ENCODE data around the gene SLC9A3. TPM values are rescaled to one million over a fixed set of nuclear protein-coding genes. Genes with fewer than 3 reads are reported as not detected.

The SLC9A3 gene
- total RNA-seq, 1 donor from 2014 or later, result 1.3 TPM

DNA sequence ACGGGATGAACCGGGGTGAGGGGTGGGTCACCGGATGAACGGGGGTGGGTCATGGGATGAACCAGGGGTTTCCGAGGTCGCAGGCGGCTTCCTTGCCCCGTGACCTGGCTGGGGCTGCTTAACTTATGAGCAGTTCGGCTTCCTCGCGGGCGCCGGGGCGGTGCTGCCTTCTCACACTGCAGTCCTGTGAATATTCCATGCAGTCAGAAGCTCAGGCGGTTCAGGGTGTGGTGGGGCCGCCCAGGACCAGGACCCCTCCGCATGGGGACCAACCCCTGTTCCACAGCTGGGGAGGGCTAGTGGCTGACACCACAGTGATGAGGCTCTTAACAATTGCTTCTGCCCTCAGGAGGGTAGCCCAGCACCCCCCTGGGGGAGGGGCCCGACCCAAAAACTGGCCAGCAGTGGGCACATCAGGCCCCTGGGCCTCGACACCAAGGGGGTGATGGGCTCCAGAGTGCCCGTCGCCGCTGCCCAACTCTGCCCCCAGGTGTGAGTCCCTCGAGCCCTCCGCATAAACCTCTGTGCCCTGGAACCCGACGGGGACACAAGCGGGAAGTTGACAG is 30.9 kb upstream of the SLC9A3 start:
- intact Hi-C loops (cut with micrococcal nuclease), result no loop called here

GRCh38 chr5:554284-554988 is 30.2 kb upstream of the SLC9A3 start:
- intact Hi-C loops (cut with micrococcal nuclease), result no loop called here

DNA sequence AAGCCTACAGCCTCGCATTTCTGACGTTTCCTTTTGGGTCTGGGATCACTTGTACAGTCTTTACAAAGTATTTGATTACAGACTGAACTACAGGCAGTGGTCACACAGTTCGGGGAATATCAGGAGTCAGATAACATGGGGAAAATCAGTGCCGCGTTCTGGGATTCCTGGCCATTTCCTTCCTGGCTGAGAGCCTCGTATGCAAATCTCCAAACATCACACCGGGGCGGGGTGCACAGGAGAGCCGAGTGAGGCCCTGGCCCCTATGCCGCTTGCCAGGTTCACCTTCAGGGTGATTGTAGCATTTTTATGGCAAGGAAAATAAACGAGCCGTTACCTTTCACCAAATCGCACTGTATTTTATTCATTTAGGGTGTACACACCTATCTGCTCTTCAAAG is 29.6 kb upstream of the SLC9A3 start:
- intact Hi-C loops (cut with micrococcal nuclease), result no loop called here

DNA sequence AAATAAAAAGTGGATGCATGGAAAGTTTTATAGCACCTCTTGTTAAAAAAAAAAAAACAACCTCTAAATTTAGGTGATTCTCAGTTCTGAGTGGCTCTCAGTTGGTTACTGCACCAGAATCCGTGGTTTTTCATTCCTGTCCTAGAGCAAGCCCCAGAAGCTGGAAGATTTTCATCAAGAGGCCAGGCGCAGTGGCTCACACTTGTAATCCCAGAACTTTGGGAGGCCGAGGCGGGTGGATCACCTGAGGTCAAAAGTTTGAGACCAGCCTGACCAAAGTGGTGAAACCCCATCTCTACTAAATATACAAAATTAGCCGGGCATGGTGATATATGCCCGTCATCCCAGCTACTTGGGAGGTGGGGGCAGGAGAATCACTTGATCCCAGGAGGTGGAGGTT is 27.2 kb upstream of the SLC9A3 start:
- intact Hi-C loops (cut with micrococcal nuclease), result no loop called here

- intact Hi-C loops (cut with micrococcal nuclease), result no loop called here
Measured at GRCh38 chr5:549229-549628, 25.0 kb upstream of the SLC9A3 start.

- intact Hi-C loops (cut with micrococcal nuclease), result no loop called here
Measured at GRCh38 chr5:548256-548655, 24.0 kb upstream of the SLC9A3 start.

DNA sequence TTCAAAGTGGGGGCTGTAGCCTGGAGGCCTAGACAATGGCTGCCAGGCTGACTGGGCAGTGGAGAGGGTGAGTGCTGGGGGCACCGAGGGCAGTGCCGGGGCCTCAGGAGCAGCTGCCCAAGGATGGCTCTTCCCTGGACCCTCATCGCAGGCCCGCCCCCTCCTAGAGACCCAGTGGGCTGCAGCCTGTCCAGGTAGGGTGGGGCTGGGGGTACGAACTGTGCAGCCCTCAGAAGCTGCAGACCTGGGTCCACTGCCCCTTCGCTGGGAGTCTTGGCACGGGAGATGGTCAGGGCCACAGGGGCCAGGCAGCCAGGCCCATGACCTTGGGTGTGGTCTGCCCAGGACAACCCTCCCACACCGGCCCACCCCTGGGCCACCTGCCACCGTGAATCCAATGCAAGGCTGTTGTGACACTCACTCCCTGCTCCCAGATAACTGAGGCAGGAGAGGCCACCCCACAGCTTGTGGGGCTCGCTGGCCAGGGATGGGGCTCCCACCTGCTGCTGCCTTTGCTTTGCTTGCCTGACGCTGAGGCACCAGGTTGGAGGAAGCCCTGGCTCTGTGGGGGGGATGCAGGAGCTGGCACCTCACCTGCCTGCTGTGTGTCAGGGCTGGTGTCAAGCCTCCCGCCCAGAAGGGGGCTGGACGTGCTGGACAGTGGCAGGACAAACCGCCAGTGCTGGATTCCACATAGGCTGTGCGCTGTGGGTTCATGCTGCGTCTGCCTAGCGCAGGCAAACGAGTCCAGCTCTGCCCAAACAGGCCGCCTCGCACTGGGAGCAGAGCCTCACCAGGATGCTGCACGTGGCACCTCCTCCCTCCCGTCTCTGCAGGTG is 23.1 kb upstream of the SLC9A3 start:
- intact Hi-C loops (cut with micrococcal nuclease), result no loop called here

DNA sequence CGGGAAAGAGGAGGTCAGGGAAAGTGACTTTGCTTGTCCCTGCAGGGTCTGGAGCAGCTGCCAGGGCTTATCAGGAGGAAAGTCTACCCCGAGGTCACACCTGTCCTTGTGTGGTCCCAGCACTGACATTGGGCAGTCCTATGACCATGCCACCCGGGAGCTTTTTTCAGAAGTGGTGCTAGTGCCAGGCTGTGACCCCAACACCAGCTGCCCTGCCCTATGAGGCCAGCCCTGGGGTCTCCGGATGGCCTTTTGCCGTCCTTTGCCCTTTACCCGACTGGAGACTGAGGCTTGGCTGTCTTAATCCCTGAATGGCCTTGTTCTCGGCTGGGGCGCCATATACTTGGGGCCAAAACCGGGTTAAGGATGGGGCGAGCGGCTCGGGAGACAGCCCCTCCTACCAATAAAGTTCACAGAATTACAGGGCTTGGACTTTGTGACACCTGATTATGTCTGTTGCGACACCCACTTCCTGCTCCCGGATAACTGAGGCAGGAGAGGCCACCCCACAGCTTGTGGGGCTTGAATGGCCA is 22.2 kb upstream of the SLC9A3 start:
- intact Hi-C loops (cut with micrococcal nuclease), result no loop called here

- intact Hi-C loops (cut with micrococcal nuclease), result no loop called here
Measured at GRCh38 chr5:545641-546375, 21.6 kb upstream of the SLC9A3 start.

GRCh38 chr5:544675-545355 is 20.6 kb upstream of the SLC9A3 start:
- intact Hi-C loops (cut with micrococcal nuclease), result loop anchor here (5.0 kb wide), 2 partner anchors 67 to 93 kb away; partner anchors contain the start of gene CEP72

DNA sequence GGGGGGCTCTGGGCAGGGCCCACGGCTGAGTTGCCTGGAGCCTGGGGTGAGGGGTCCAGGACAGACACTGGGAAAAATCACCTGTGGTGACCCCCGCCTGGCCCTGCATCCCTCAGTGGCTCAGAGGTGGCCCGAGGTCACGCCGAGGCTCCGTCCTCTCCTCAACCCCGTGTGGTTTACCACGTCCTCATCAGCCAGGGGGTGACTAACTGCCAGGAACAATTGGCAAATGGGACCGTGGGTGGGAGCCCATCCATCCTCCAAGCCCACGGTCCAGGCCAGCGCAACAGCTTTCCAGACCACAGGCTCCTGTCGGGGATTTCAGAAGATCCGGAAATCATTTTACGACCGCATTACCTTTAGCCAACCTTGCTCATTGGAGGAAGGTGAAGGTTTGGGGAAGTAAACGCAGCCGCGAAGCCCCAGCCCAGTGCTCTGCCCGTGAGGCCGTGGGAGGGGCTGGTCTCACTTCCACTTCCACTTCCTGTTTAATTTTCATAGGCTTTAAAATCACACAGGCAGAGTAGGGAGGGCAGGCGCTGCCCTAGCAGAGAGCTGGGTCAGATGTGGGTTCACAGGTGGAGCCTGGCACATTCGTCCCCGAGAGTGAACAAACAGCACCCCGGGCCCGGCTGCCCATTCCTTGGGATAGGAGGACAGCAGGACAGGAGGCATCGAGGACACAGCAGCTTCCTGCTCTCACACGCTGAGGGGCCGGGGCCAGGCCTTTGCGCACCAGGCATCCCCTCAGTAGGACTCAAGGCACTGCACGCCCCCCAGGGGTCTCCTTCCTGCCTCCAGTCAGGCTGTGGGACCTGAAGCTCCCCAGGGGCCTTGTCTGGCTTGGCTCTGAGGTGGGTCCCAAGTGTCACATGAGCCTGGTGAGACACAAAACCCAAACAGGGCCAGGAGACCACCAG is 19.8 kb upstream of the SLC9A3 start:
- intact Hi-C loops (cut with micrococcal nuclease), result loop anchor here (5.0 kb wide), 2 partner anchors 68 to 92 kb away; partner anchors contain the start of gene CEP72

DNA sequence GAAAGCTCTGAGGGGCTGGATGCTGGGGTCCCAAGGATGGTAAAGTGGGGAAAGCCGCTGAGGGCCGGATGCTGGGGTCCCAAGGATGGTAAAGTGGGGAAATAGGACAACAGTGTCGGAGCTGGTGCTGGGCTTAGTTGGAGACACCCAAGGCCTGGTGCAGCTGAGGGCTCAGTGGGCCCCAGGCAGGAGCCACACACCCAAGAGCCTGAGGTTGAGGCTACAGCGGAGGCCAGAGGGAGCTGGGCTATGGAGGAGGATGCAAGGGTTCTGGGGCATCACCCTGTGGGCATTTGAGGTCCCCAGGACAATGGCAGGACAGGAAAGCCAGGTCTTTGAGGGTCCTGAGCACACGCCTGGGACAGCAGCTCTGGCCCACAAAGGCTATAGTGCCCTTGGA is 19.1 kb upstream of the SLC9A3 start:
- intact Hi-C loops (cut with micrococcal nuclease), result loop anchor here (5.0 kb wide), 2 partner anchors 69 to 91 kb away; partner anchors contain the start of gene CEP72

GRCh38 chr5:542319-543311 is 18.4 kb upstream of the SLC9A3 start:
- intact Hi-C loops (cut with micrococcal nuclease), result loop anchor here (5.0 kb wide), 2 partner anchors 70 to 90 kb away; partner anchors contain the start of gene CEP72

DNA sequence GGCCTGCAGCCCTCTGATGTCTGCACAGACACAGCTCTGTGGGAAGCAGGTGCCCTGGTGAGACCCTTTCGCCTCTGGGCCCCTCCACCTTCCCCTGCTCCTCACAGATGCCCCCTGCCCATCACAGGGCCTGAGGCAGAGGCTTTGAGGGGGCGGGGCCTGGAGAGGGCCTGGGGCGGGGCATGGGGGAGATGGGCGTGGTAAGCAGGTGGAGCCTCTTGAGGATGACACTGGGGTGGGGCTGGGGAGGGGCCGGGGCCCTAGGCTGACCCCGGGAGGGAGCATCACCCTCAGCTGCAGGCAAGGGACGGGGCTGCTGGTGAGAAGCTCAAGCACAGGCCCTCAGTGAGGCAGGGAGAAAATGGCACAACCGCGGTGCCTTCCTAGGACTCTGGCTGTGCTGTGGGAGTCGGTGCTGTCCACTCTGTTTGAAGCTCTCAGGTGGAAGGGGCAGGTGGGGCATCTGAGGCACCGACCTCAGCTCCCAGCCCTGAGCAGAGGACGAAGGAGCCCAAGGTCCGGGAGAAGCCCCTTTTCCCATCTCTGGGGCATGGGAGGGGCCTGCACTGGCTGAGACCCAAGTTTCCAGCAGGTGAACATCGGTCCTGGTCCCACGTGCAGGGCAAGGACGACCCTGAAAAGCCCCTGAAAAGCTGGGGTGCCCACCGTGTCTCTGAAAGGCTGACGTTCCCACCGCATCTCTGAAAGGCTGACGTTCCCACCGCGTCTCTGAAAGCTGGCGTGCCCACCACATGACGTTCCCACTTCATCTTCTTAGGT is 17.5 kb upstream of the SLC9A3 start:
- intact Hi-C loops (cut with micrococcal nuclease), result loop anchor here (5.0 kb wide), 2 partner anchors 71 to 89 kb away; partner anchors contain the start of gene CEP72

DNA sequence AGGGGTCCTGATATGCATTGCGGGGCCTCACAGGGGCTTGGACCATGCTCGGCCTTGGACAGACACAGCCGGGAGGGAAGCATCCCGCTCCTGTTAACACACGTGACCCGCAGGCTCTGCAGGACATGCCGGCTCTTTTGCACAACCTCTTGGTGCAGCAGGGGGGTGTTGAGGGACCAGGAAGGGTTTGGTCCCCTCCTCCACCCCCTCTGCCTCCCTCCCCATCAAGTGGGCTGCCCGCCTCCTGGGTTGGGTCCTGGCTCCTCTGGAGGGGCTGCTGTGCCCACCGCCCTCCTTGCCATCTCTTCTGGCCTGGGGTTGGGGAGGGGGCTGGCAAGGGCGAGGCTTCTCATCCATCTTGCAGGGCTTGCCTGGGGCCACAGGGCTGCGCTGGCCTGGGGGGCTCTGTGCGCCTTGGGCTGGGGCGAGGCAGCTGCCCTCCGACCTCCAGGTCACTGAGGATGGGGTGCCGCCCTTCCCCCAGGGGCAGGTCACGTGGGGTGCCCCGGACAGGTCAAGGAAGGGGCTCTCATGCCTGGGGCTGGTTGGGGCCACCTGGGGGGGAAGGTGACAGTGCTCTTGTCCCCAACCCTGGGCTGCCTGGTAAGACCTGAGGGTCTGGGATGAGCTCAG is 16.8 kb upstream of the SLC9A3 start:
- intact Hi-C loops (cut with micrococcal nuclease), result loop anchor here (5.0 kb wide), 2 partner anchors 71 to 89 kb away; partner anchors contain the start of gene CEP72

- intact Hi-C loops (cut with micrococcal nuclease), result loop anchor here (5.0 kb wide), 2 partner anchors 72 to 88 kb away; partner anchors contain the start of gene CEP72
Measured at GRCh38 chr5:540071-540905, 16.0 kb upstream of the SLC9A3 start.

All from T-helper 1 cell treated with Interleukin-12 subunit alpha and Interleukin-12 subunit beta and Interleukin-4 antibody, amounts not matched to agents 30 ng/mL and 1 ng/mL, for 36 hours (primary cell).